PC-3 (cell line): ENCODE results near the gene TALDO1. TPM values are rescaled to one million over a fixed set of nuclear protein-coding genes. Genes with fewer than 3 reads are reported as not detected.
A peak's percentile ranks its signal among the peaks of the same experiment; 100 is the strongest.

Experiments
- ATAC-seq: fragments of 200-7000 bp; cut with Tn5 transposase; 2 replicates; pipeline ENCODE4 v1.9.1; 2020; ENCODE audit warnings: mild to moderate bottlenecking, moderate library complexity
- BruUV-seq: library from RNA; stranded (reverse); fragments of 400-500 nt; replicated peaks from 2 replicates; lab custom pipeline; 2021; lab: Mats Ljungman, UMichigan
- CTCF ChIA-PET: fragments of 300-600 bp; sonication (Branson Sonifier 250); formaldehyde crosslinking; loops from one replicate; lab custom pipeline; 2022; ENCODE audit warnings: antibody characterized with exemption; lab: Charles Lee
- POLR2A ChIA-PET: fragments of 300-600 bp; sonication (Branson Sonifier 250); formaldehyde crosslinking; loops from one replicate; lab custom pipeline; 2022; ENCODE audit warnings: antibody characterized with exemption; ENCODE audit not compliant: unreplicated experiment; lab: Charles Lee
- DNase-seq: peaks from one replicate; pipeline ENCODE4 v3.0.0-alpha.2; 2015
- H2AFZ ChIP-seq: fragments of 300-600 bp; sonication (generic); 2 replicates; pipeline ENCODE4 v1.6.0; 2016; ENCODE audit warnings: antibody characterized with exemption, low read length
- H3F3A ChIP-seq: fragments of 300-600 bp; sonication (generic); one replicate; pipeline ENCODE4 v1.6.0; 2017; ENCODE audit warnings: antibody characterized with exemption, low read length, control low read depth, mild to moderate bottlenecking; ENCODE audit not compliant: unreplicated experiment
- H3K27ac ChIP-seq: fragments of 300-600 bp; sonication (generic); 2 replicates; pipeline ENCODE4 v1.5.1; 2016; ENCODE audit warnings: mild to moderate bottlenecking, low read length
- H3K27me3 ChIP-seq: fragments of 300-600 bp; sonication (generic); 2 replicates; pipeline ENCODE4 v1.6.1; 2016; ENCODE audit warnings: low read length, mixed read lengths
- H3K36me3 ChIP-seq: fragments of 300-600 bp; sonication (generic); 2 replicates; pipeline ENCODE4 v1.6.1; 2016; ENCODE audit warnings: low read depth, mixed run types, low read length, mixed read lengths
- H3K4me1 ChIP-seq: fragments of 300-600 bp; sonication (generic); 2 replicates; pipeline ENCODE4 v1.5.1; 2016; ENCODE audit warnings: low read length; ENCODE audit not compliant: insufficient read depth
- H3K4me2 ChIP-seq: fragments of 300-600 bp; sonication (generic); 2 replicates; pipeline ENCODE4 v1.6.0; 2016; ENCODE audit warnings: low read length
- H3K4me3 ChIP-seq: fragments of 300-600 bp; sonication (generic); 2 replicates; pipeline ENCODE4 v1.5.1; 2016; ENCODE audit warnings: mild to moderate bottlenecking, low read length, mixed read lengths
- H3K79me2 ChIP-seq: fragments of 300-600 bp; sonication (generic); 2 replicates; pipeline ENCODE4 v1.6.1; 2017; ENCODE audit warnings: low read length, mixed read lengths
- H3K9ac ChIP-seq: fragments of 300-600 bp; sonication (generic); 2 replicates; pipeline ENCODE4 v1.6.0; 2016; ENCODE audit warnings: mild to moderate bottlenecking, low read length
- H3K9me2 ChIP-seq: fragments of 300-600 bp; sonication (generic); replicated peaks from 2 replicates; pipeline ENCODE4 v1.6.1; 2016; ENCODE audit warnings: mixed run types, low read length, mixed read lengths
- H3K9me3 ChIP-seq: fragments of 300-600 bp; sonication (generic); 2 replicates; pipeline ENCODE4 v1.6.1; 2016; ENCODE audit warnings: low read length, mixed read lengths
- H4K20me1 ChIP-seq: fragments of 300-600 bp; sonication (generic); 2 replicates; pipeline ENCODE4 v1.6.1; 2016; ENCODE audit warnings: low read length, mixed read lengths
- CTCF ChIP-seq: fragments of 300-600 bp; sonication (generic); conservative IDR thresholded peaks from 2 replicates; pipeline ENCODE4 v1.5.1; 2017; ENCODE audit warnings: antibody characterized with exemption, low read depth, mild to moderate bottlenecking, low read length
- EZH2 ChIP-seq: fragments of 300-600 bp; sonication (generic); IDR thresholded peaks from one replicate; pipeline ENCODE4 v1.6.1; 2017; ENCODE audit warnings: antibody characterized with exemption, mild to moderate bottlenecking, low read length; ENCODE audit not compliant: unreplicated experiment
- EZH2phosphoT487 ChIP-seq: fragments of 300-600 bp; sonication (generic); IDR thresholded peaks from 2 replicates; pipeline ENCODE4 v1.6.1; 2018; ENCODE audit warnings: mild to moderate bottlenecking, antibody characterized with exemption, low read length, borderline replicate concordance
- intact Hi-C: fragments of 100-400 bp; cut with micrococcal nuclease; formaldehyde crosslinking; loops from 2 replicates; pipeline ENCODE4 v1.9.0; 2023
- total RNA-seq: library from RNA; depleted of rRNA; stranded (reverse); fragments of >200 nt; gene quantifications from 2 replicates; pipeline ENCODE4 v1.2.3, GENCODE V29; 2014

TALDO1 gene
- total RNA-seq, 1 experiment from 2014 or later, result 326 TPM

DNA sequence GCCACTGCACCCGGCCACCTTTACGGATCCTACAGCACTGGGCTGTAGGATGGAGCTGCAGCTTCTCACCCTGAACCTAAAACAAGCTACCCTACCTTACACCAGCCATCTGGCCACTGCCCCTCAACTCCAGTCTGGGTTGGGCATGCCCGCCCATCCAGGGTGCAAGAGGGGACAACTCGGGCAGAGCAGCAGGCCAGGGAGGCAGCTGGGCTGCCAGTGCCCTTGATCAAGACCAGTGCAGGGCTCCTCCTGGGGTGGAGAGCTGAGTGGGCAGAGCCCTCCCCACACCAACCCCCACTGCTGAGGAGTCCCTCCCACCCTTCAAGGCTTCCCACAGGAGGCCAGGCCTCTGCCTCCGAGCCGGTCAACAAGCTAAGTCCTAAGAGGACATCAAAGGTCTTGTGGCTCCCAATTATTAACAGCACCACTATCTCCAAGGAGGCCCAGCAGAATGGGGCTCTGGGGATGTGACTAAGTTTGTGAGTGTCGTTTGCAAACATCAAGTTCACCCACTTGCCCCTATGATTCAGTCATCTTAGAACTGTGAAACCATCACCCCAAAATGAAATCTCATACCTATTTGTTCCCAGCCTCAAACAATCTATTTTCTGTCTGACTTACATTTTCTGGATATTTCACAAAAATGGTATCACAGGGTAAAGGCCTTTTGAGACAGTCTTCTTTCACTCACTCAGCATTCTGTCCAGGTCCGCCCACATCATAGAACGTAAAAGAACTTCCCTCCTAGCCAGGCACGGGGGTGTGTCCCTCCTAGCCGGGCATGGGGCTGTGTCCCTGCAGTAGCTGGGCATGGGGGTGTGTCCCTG, 19.1 kb downstream of the TALDO1 start:
- H3K9me2 ChIP-seq, result no peaks in the 10 kb centered on the region
- intact Hi-C loops, result no loop called here
- CTCF ChIA-PET, result no interaction called here
- ATAC-seq (no peak), DNase-seq (no peak)
- no peaks in the 10 kb centered on the region for H3K9me3 ChIP-seq
- no peak for TF ChIP-seq EZH2phosphoT487
- TF ChIP-seq CTCF, result no peak
- TF ChIP-seq EZH2, result no peak
- H3K27me3 ChIP-seq, result no peaks in the 10 kb centered on the region
- no peak overlapping the region for H3K4me3 ChIP-seq
- 0 out of 2 replicates have a peak, but pooled peaks cover 6% of the 10 kb centered on the region for H3K79me2 ChIP-seq
- H3K4me2 ChIP-seq, result no peak overlapping the region
- no peaks in the 10 kb centered on the region for H4K20me1 ChIP-seq
- H3F3A ChIP-seq, result peaks cover 9% of the 10 kb centered on the region
- peaks cover 44% of the 10 kb centered on the region for H3K36me3 ChIP-seq
- no peak overlapping the region for H3K27ac ChIP-seq
- no peak overlapping the region for H2AFZ ChIP-seq
- no peak overlapping the region for H3K9ac ChIP-seq
- peaks cover 14% of the 10 kb centered on the region for H3K4me1 ChIP-seq
- POLR2A ChIA-PET, result no interaction called here
- no TSS peak for BruUV-seq

DNA sequence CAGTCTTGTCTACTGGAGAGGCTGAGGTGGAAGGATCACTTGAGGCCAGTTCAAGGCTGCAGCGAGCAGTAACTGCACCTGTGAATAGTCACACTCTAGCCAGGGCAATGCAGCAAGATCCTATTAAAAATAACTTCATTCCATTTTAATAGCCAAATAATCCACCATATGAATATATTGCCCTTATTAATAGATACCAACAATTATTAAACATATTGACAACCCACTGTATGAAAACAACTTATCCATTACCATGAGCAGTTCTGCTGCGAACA, 19.6 kb downstream of the TALDO1 start:
- ChIA-PET CTCF (no interaction called here), POLR2A (no interaction called here)
- H3K4me3 ChIP-seq, result no peak overlapping the region
- TF ChIP-seq CTCF (no peak), EZH2 (no peak), EZH2phosphoT487 (no peak)
- H4K20me1 ChIP-seq, result no peaks in the 10 kb centered on the region
- H3K9me3 ChIP-seq, result no peaks in the 10 kb centered on the region
- H3K4me1 ChIP-seq, result peaks cover 14% of the 10 kb centered on the region
- H2AFZ ChIP-seq, result no peak overlapping the region
- peaks cover 9% of the 10 kb centered on the region for H3F3A ChIP-seq
- H3K36me3 ChIP-seq, result peaks cover 45% of the 10 kb centered on the region
- H3K27ac ChIP-seq, result no peak overlapping the region
- H3K4me2 ChIP-seq, result no peak overlapping the region
- H3K27me3 ChIP-seq, result no peaks in the 10 kb centered on the region
- H3K79me2 ChIP-seq, result 0 out of 2 replicates have a peak, but pooled peaks cover 11% of the 10 kb centered on the region
- no TSS peak for BruUV-seq
- intact Hi-C loops, result no loop called here
- DNase-seq (no peak), ATAC-seq (no peak)
- H3K9me2 ChIP-seq, result no peaks in the 10 kb centered on the region
- no peak overlapping the region for H3K9ac ChIP-seq

DNA sequence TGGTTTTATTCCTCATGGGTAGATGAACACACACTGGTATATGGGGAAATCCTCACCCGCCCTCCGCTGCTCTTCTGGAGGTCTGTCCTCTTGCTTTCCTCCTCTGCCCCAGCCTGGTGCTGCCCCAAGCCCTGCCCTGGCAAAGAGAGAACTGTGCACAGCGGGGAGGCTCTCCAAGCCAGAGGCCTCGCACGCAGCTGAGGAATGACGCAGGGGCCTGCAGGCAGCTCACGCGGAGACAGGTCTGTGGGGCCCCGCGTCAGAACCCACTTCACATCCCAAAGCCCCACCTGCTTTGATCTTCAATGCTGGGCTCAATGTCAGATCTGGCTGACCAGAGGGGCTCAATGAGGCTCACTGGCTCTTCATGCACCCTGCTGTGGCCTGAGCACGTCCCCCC, 20.0 kb downstream of the TALDO1 start:
- Histone ChIP-seq H3K4me3 (no peak overlapping the region), H3K36me3 (peaks cover 45% of the 10 kb centered on the region), H3K27me3 (no peaks in the 10 kb centered on the region), H3K27ac (no peak overlapping the region), H3K79me2 (0 out of 2 replicates have a peak, but pooled peaks cover 12% of the 10 kb centered on the region), H3K4me2 (no peak overlapping the region), H3F3A (peaks cover 8% of the 10 kb centered on the region), H3K9me2 (no peaks in the 10 kb centered on the region), H3K9ac (no peak overlapping the region), H3K4me1 (peaks cover 11% of the 10 kb centered on the region), H3K9me3 (no peaks in the 10 kb centered on the region), H4K20me1 (no peaks in the 10 kb centered on the region), H2AFZ (no peak overlapping the region)
- TF ChIP-seq CTCF, result no peak
- TF ChIP-seq EZH2, result no peak
- no peak for TF ChIP-seq EZH2phosphoT487
- BruUV-seq, result TSS peak; percentile 25
- ATAC-seq (no peak), DNase-seq (no peak)
- POLR2A ChIA-PET, result no interaction called here
- CTCF ChIA-PET, result no interaction called here
- intact Hi-C loops, result no loop called here
